SK-N-SH (cell line): ENCODE measurements around the gene ROBO1. TPM values are rescaled to one million over a fixed set of nuclear protein-coding genes. Genes with fewer than 3 reads are reported as not detected.

Source experiments
- CTCF ChIA-PET: fragments of 300-600, 350-600 bp; formaldehyde crosslinking; extraction: SDS; loops from one replicate; lab custom pipeline; 2021; lab: Yijun Ruan, JAX
- POLR2A ChIA-PET: fragments of 350-600 bp; sonication (Branson Sonifier 250); formaldehyde crosslinking; extraction: SDS; loops from one replicate; lab custom pipeline; 2020; ENCODE audit warnings: antibody characterized with exemption, inconsistent platforms; lab: Yijun Ruan, JAX
- DNase-seq: peaks from one replicate; pipeline ENCODE4 v3.0.0; 2012
- H2AFZ ChIP-seq: fragments of 200-600 bp; sonication (generic); 2 replicates; pipeline ENCODE4 v1.8.1; 2016; ENCODE audit warnings: antibody characterized with exemption, mild to moderate bottlenecking, low read depth
- H3F3A ChIP-seq: fragments of 200-600 bp; sonication (generic); replicated peaks from 2 replicates; pipeline ENCODE3; 2016; ENCODE audit warnings: antibody characterized with exemption, mild to moderate bottlenecking; ENCODE audit not compliant: insufficient read depth
- H3K27ac ChIP-seq, 2 experiments: fragments of 200-500 bp in 1 of 2; fragments of 200-600 bp in 1 of 2; sonication (Bioruptor generic) in 1 of 2; sonication (generic), shearing (Covaris generic) in 1 of 2; 2 replicates each; pipeline versions ENCODE4 v1.5.1 to v1.6.1; 2014 to 2016; ENCODE audit warnings: low read depth in 2 of 2, inconsistent platforms in 1 of 2, low read length in 1 of 2, mild to moderate bottlenecking in 1 of 2, mixed read lengths in 1 of 2
- H3K27me3 ChIP-seq: fragments of 200-600 bp; sonication (generic), shearing (Covaris generic); 2 replicates; pipeline ENCODE4 v1.6.1; 2016; ENCODE audit warnings: mixed run types; ENCODE audit not compliant: insufficient read depth
- H3K36me3 ChIP-seq, 2 experiments: fragments of 200-500 bp in 1 of 2; fragments of 200-600 bp in 1 of 2; sonication (Bioruptor generic) in 1 of 2; sonication (generic) in 1 of 2; replicated peaks in 1 of 2; 2 replicates each; pipeline versions ENCODE3 to v1.5.1; 2014 to 2016; ENCODE audit warnings: low read length in 1 of 2, mild to moderate bottlenecking in 1 of 2; ENCODE audit not compliant: insufficient read depth in 2 of 2, control insufficient read depth in 1 of 2
- H3K4me1 ChIP-seq, 2 experiments: fragments of 200-500 bp in 1 of 2; fragments of 200-600 bp in 1 of 2; sonication (Bioruptor generic) in 1 of 2; sonication (generic), shearing (Covaris generic) in 1 of 2; 2 replicates each; pipeline versions ENCODE4 v1.5.1 to v1.6.1; 2014 to 2016; ENCODE audit warnings: low read depth in 1 of 2, low read length in 1 of 2, mixed run types in 1 of 2; ENCODE audit not compliant: insufficient read depth in 2 of 2, control insufficient read depth in 1 of 2
- H3K4me2 ChIP-seq: fragments of 200-600 bp; sonication (generic), shearing (Covaris generic); 2 replicates; pipeline ENCODE4 v1.6.1; 2017; ENCODE audit warnings: mixed run types
- H3K4me3 ChIP-seq, 2 experiments: fragments of 200-500 bp in 1 of 2; fragments of 200-600 bp in 1 of 2; sonication (Bioruptor generic) in 1 of 2; sonication (generic), shearing (Covaris generic) in 1 of 2; 2 replicates each; pipeline versions ENCODE4 v1.5.1 to v1.8.1; 2014 to 2016; ENCODE audit warnings: low read depth in 2 of 2, inconsistent platforms in 1 of 2, low read length in 1 of 2, mild to moderate bottlenecking in 1 of 2, mixed read lengths in 1 of 2, moderate library complexity in 1 of 2
- H3K79me2 ChIP-seq: fragments of 200-600 bp; sonication (generic); 2 replicates; pipeline ENCODE4 v1.8.1; 2017; ENCODE audit warnings: mild to moderate bottlenecking; ENCODE audit not compliant: insufficient read depth
- H3K9ac ChIP-seq: fragments of 200-600 bp; sonication (generic); 2 replicates; pipeline ENCODE4 v1.6.1; 2017; ENCODE audit warnings: mixed run types
- H3K9me2 ChIP-seq: fragments of 200-600 bp; sonication (generic); 2 replicates; pipeline ENCODE4 v1.6.1; 2017; ENCODE audit warnings: mixed run types
- H3K9me3 ChIP-seq: fragments of 200-600 bp; sonication (generic); 2 replicates; pipeline ENCODE4 v1.6.1; 2017; ENCODE audit warnings: mixed run types, mild to moderate bottlenecking, moderate library complexity
- H4K20me1 ChIP-seq: fragments of 200-600 bp; sonication (generic); 2 replicates; pipeline ENCODE4 v1.6.1; 2017; ENCODE audit warnings: mild to moderate bottlenecking, mixed run types; ENCODE audit not compliant: insufficient read depth
- EP300 ChIP-seq, 2 experiments: IDR thresholded peaks; 2 replicates each; pipeline versions ENCODE4 v1.4.0 to v1.6.1; 2012; ENCODE audit warnings: borderline replicate concordance in 1 of 2, low read depth in 1 of 2, low read length in 1 of 2
- GABPA ChIP-seq: IDR thresholded peaks from 2 replicates; pipeline ENCODE4 v1.4.0; 2012; ENCODE audit warnings: low read depth, mild to moderate bottlenecking
- NFIC ChIP-seq: IDR thresholded peaks from 2 replicates; pipeline ENCODE4 v1.4.0; 2012; ENCODE audit warnings: borderline replicate concordance
- NRF1 ChIP-seq: IDR thresholded peaks from 2 replicates; pipeline ENCODE4 v1.6.1; 2012; ENCODE audit warnings: low read depth, mild to moderate bottlenecking, low read length
- POLR2AphosphoS5 ChIP-seq: IDR thresholded peaks from 2 replicates; pipeline ENCODE4 v1.6.1; 2012; ENCODE audit warnings: low read depth, low read length
- RCOR1 ChIP-seq: fragments of 150-350 bp; IDR thresholded peaks from 2 replicates; pipeline ENCODE4 v1.6.1; 2017; ENCODE audit warnings: antibody characterized with exemption, low read length
- RFX5 ChIP-seq: IDR thresholded peaks from 2 replicates; pipeline ENCODE4 v1.6.1; 2012; ENCODE audit warnings: mild to moderate bottlenecking, improper control_type of control experiment, low read length
- SIN3A ChIP-seq: IDR thresholded peaks from 2 replicates; pipeline ENCODE4 v1.6.1; 2012; ENCODE audit warnings: low read depth, mild to moderate bottlenecking, low read length, moderate library complexity, borderline replicate concordance
- SMC3 ChIP-seq: IDR thresholded peaks from 2 replicates; pipeline ENCODE4 v1.6.1; 2012; ENCODE audit warnings: low read depth, low read length, improper control_type of control experiment
- TCF12 ChIP-seq: IDR thresholded peaks from 2 replicates; pipeline ENCODE4 v1.4.0; 2012
- TEAD4 ChIP-seq: IDR thresholded peaks from 2 replicates; pipeline ENCODE4 v1.4.0; 2012; ENCODE audit warnings: mild to moderate bottlenecking, borderline replicate concordance; ENCODE audit not compliant: insufficient read depth
- WGBS: methylation state at CpG from one replicate; pipeline ENCODE4 v1.1.6; 2017; ENCODE audit warnings: low lambda C conversion rate; 5-methylcytosine and 5-hydroxymethylcytosine counted together
- polyA plus RNA-seq, 3 experiments: library from polyadenylated mRNA; depleted of rRNA; stranded (reverse); fragments of >200 nt; gene quantifications; 2 replicates each; pipeline ENCODE4 v1.2.3, GENCODE V29; 2012
- TF ChIP-seq, protein P1 (sequence below): fragments of 150-350 bp; IDR thresholded peaks from 2 replicates; pipeline ENCODE4 v1.6.1; 2016; ENCODE audit warnings: mild to moderate bottlenecking, low read depth, low read length
- TF ChIP-seq, protein P2 (sequence below): IDR thresholded peaks from 2 replicates; pipeline ENCODE4 v1.4.0; 2012; ENCODE audit warnings: low read depth, borderline replicate concordance
- TF ChIP-seq, protein P3 (sequence below): fragments of 200-600 bp; sonication (generic); IDR thresholded peaks from 2 replicates; pipeline ENCODE4 v1.6.1; 2017; ENCODE audit warnings: antibody characterized with exemption, mild to moderate bottlenecking, moderate library complexity
- TF ChIP-seq, protein P4 (sequence below): IDR thresholded peaks from 2 replicates; pipeline ENCODE4; 2012

The ROBO1 gene
- polyA plus RNA-seq, 1 of the 3 experiments (the other 2 are of a cell fraction): 22.7 TPM

DNA sequence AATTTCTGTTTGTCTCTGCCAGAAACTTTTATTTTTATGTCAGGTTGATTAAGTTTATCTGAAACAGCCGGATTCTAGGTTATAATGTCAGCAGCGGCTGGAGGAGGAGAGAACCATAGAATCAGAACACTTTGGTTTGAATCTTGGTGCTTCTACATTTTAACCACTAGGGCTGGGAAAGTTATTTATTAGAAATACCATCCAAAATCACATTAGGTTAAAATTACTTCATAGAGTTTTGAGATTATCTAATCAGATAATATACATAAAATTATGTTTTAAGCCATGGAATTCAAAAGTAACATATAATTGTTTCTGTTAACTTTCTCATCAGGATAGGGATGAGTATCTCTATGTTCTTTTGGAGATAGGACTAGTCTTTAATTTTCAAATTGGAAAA lies 502.9 kb downstream of the ROBO1 start:
- TF ChIP-seq RFX5 (no peak), TCF12 (no peak), GABPA (no peak), NRF1 (no peak), POLR2AphosphoS5 (no peak), SIN3A (no peak), EP300 (IDR thresholded peaks at IDR 0.05; ENCODE audit: borderline replicate concordance in 1 of 2, low read depth in 1 of 2, low read length in 1 of 2) (no peak), NFIC (no peak), RCOR1 (no peak), TEAD4 (no peak), SMC3 (no peak)
- TF ChIP-seq, protein P1, sequence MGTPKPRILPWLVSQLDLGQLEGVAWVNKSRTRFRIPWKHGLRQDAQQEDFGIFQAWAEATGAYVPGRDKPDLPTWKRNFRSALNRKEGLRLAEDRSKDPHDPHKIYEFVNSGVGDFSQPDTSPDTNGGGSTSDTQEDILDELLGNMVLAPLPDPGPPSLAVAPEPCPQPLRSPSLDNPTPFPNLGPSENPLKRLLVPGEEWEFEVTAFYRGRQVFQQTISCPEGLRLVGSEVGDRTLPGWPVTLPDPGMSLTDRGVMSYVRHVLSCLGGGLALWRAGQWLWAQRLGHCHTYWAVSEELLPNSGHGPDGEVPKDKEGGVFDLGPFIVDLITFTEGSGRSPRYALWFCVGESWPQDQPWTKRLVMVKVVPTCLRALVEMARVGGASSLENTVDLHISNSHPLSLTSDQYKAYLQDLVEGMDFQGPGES: no peak
- TF ChIP-seq, protein P2, sequence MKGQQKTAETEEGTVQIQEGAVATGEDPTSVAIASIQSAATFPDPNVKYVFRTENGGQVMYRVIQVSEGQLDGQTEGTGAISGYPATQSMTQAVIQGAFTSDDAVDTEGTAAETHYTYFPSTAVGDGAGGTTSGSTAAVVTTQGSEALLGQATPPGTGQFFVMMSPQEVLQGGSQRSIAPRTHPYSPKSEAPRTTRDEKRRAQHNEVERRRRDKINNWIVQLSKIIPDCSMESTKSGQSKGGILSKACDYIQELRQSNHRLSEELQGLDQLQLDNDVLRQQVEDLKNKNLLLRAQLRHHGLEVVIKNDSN: no peak
- TF ChIP-seq, protein P3, sequence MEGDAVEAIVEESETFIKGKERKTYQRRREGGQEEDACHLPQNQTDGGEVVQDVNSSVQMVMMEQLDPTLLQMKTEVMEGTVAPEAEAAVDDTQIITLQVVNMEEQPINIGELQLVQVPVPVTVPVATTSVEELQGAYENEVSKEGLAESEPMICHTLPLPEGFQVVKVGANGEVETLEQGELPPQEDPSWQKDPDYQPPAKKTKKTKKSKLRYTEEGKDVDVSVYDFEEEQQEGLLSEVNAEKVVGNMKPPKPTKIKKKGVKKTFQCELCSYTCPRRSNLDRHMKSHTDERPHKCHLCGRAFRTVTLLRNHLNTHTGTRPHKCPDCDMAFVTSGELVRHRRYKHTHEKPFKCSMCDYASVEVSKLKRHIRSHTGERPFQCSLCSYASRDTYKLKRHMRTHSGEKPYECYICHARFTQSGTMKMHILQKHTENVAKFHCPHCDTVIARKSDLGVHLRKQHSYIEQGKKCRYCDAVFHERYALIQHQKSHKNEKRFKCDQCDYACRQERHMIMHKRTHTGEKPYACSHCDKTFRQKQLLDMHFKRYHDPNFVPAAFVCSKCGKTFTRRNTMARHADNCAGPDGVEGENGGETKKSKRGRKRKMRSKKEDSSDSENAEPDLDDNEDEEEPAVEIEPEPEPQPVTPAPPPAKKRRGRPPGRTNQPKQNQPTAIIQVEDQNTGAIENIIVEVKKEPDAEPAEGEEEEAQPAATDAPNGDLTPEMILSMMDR: no peak; the same call in 1 of the 2 replicates
- TF ChIP-seq, protein P4, sequence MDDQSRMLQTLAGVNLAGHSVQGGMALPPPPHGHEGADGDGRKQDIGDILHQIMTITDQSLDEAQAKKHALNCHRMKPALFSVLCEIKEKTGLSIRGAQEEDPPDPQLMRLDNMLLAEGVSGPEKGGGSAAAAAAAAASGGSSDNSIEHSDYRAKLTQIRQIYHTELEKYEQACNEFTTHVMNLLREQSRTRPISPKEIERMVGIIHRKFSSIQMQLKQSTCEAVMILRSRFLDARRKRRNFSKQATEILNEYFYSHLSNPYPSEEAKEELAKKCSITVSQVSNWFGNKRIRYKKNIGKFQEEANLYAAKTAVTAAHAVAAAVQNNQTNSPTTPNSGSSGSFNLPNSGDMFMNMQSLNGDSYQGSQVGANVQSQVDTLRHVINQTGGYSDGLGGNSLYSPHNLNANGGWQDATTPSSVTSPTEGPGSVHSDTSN: no peak
- no peak for DNase-seq
- Histone ChIP-seq H4K20me1 (no peaks in the 10 kb centered on the region), H3K27ac (no peak overlapping the region), H3K27me3 (no peaks in the 10 kb centered on the region), H3K9me2 (no peaks in the 10 kb centered on the region), H3F3A (no peaks in the 10 kb centered on the region), H2AFZ (no peak overlapping the region), H3K79me2 (no peaks in the 10 kb centered on the region), H3K9ac (no peak overlapping the region), H3K4me3 (no peak overlapping the region), H3K9me3 (0 out of 2 replicates have a peak, but pooled peaks cover 5% of the 10 kb centered on the region), H3K4me1 (no peaks in the 10 kb centered on the region), H3K36me3 (no peaks in the 10 kb centered on the region), H3K4me2 (no peak overlapping the region)
- POLR2A ChIA-PET: no interaction called here
- WGBS: 71% methylated on average over 2 of the region's 2 CpGs
- CTCF ChIA-PET: interaction anchor here (1.8 kb wide), 1 partner anchor 11 kb away, joined by 5 read pairs; no protein-coding TSS in a partner anchor
